PFSK-1 (cell line): ENCODE results near the gene PVALEF.

Experiments used
- FOXP2 ChIP-seq: optimal IDR thresholded peaks from 2 replicates; pipeline ENCODE3; 2011; ENCODE audit warnings: borderline replicate concordance, control low read depth, inconsistent platforms; ENCODE audit not compliant: insufficient read depth; ENCODE audit errors: extremely low read length, extremely low read depth
- POLR2AphosphoS5 ChIP-seq: IDR thresholded peaks from 2 replicates; pipeline ENCODE4 v1.6.1; 2012; ENCODE audit warnings: low read depth, mild to moderate bottlenecking, control low read depth, low read length, moderate library complexity
- REST ChIP-seq, 2 experiments: IDR thresholded peaks; 2 replicates each; pipeline versions ENCODE4 v1.6.1 to v1.8.0; 2011 to 2012; ENCODE audit warnings: low read depth in 2 of 2, low read length in 2 of 2, control low read depth in 1 of 2, inconsistent platforms in 1 of 2, mild to moderate bottlenecking in 1 of 2, moderate library complexity in 1 of 2; ENCODE audit not compliant: insufficient read depth in 1 of 2
- SIN3A ChIP-seq: IDR thresholded peaks from 2 replicates; pipeline ENCODE4 v1.6.1; 2012; ENCODE audit warnings: mild to moderate bottlenecking, low read length, moderate library complexity, borderline replicate concordance; ENCODE audit not compliant: insufficient read depth
- TAF1 ChIP-seq: IDR thresholded peaks from 2 replicates; pipeline ENCODE4 v1.6.1; 2012; ENCODE audit warnings: low read length, control low read depth, borderline replicate concordance; ENCODE audit not compliant: insufficient read depth

Gene PVALEF

GRCh38 chr17:81170727-81171494 lies 5.6 kb downstream of the PVALEF start:
- TF ChIP-seq SIN3A (no peak), REST (IDR thresholded peaks at IDR 0.05; ENCODE audit: insufficient read depth in 1 of 2, low read depth in 2 of 2, low read length in 2 of 2) (no peak), POLR2AphosphoS5 (no peak), TAF1 (no peak), FOXP2 (no peak)

- TF ChIP-seq SIN3A (no peak), FOXP2 (no peak), POLR2AphosphoS5 (no peak), REST (IDR thresholded peaks at IDR 0.05; ENCODE audit: insufficient read depth in 1 of 2, low read depth in 2 of 2, low read length in 2 of 2) (no peak), TAF1 (no peak)
Observed at GRCh38 chr17:81171941-81172340, 6.6 kb downstream of the PVALEF start.

- TF ChIP-seq REST (IDR thresholded peaks at IDR 0.05; ENCODE audit: insufficient read depth in 1 of 2, low read depth in 2 of 2, low read length in 2 of 2) (no peak), TAF1 (no peak), FOXP2 (no peak), POLR2AphosphoS5 (no peak), SIN3A (no peak)
Observed at GRCh38 chr17:81173052-81173761, 7.9 kb downstream of the PVALEF start.

GRCh38 chr17:81173762-81174155 lies 8.5 kb downstream of the PVALEF start:
- TF ChIP-seq POLR2AphosphoS5 (no peak), REST (IDR thresholded peaks at IDR 0.05; ENCODE audit: insufficient read depth in 1 of 2, low read depth in 2 of 2, low read length in 2 of 2) (no peak), FOXP2 (no peak), SIN3A (no peak), TAF1 (no peak)
